IMR-90 (cell line): ENCODE results near the gene CLEC2D.
A peak's percentile ranks its signal among the peaks of the same experiment; 100 is the strongest.

Source experiments
- BHLHE40 ChIP-seq: fragments of 150-350 bp; IDR thresholded peaks from 2 replicates; pipeline ENCODE4 v1.6.1; 2016; ENCODE audit warnings: mild to moderate bottlenecking, low read depth, low read length
- CTCF ChIP-seq: conservative IDR thresholded peaks from 2 replicates; pipeline ENCODE4 v1.5.1; 2012; ENCODE audit warnings: mild to moderate bottlenecking, low read depth, low read length, improper control_type of control experiment
- MAFK ChIP-seq: IDR thresholded peaks from 2 replicates; pipeline ENCODE4 v1.6.1; 2012; ENCODE audit warnings: low read depth, low read length, improper control_type of control experiment
- MAZ ChIP-seq: IDR thresholded peaks from 2 replicates; pipeline ENCODE4 v1.6.1; 2012; ENCODE audit warnings: low read depth, mild to moderate bottlenecking, low read length, improper control_type of control experiment, moderate library complexity, borderline replicate concordance
- POLR2A ChIP-seq: IDR thresholded peaks from 2 replicates; pipeline ENCODE4 v1.6.1; 2012; ENCODE audit warnings: mild to moderate bottlenecking, low read depth, low read length
- RAD21 ChIP-seq: IDR thresholded peaks from 2 replicates; pipeline ENCODE4 v1.6.1; 2012; ENCODE audit warnings: low read length, improper control_type of control experiment
- RCOR1 ChIP-seq: IDR thresholded peaks from 2 replicates; pipeline ENCODE4 v1.6.1; 2012; ENCODE audit warnings: mild to moderate bottlenecking, low read length, improper control_type of control experiment; ENCODE audit not compliant: insufficient replicate concordance
- RFX5 ChIP-seq: IDR thresholded peaks from 2 replicates; pipeline ENCODE4 v1.8.0; 2012; ENCODE audit warnings: low read depth, mild to moderate bottlenecking, low read length, moderate library complexity
- SMC3 ChIP-seq: fragments of 150-350 bp; IDR thresholded peaks from 2 replicates; pipeline ENCODE4 v1.6.1; 2016; ENCODE audit warnings: low read depth, mild to moderate bottlenecking, antibody characterized with exemption, low read length, moderate library complexity
- USF2 ChIP-seq: fragments of 150-350 bp; IDR thresholded peaks from 2 replicates; pipeline ENCODE4 v1.6.1; 2017; ENCODE audit warnings: mild to moderate bottlenecking, antibody characterized with exemption, low read length, low read depth

GRCh38 chr12:9673404-9674225 is 4.1 kb downstream of the CLEC2D start:
- no peak for TF ChIP-seq CTCF
- TF ChIP-seq MAFK = 0 out of 2 replicates have a peak, but pooled peaks have one; percentile 1
- no peak for TF ChIP-seq POLR2A
- TF ChIP-seq RCOR1 = no peak
- TF ChIP-seq MAZ = peak; percentile 59; the same call in 1 of the 2 replicates
- TF ChIP-seq RAD21 = 0 out of 2 replicates have a peak, but pooled peaks have one; percentile 4
- TF ChIP-seq RFX5 = no peak
- TF ChIP-seq BHLHE40 = peak; percentile 72
- TF ChIP-seq USF2 = no peak
- no peak for TF ChIP-seq SMC3
